Cardiac muscle cell (in vitro differentiated cells and primary cell): ENCODE results near the gene ABCD1. TPM values are rescaled to one million over a fixed set of nuclear protein-coding genes. Genes with fewer than 3 reads are reported as not detected.
"Not testable (repeated sequence)": the region's sequence is repeated elsewhere in the genome, so short reads cannot be mapped to it uniquely, and the experiment has no call there.

ENCODE experiments used
- DNase-seq, 2 donors: peaks; one replicate each; pipeline versions ENCODE4 v3.0.0 to v3.0.0-alpha.2; 2010 to 2017; ENCODE audit warnings: low read depth in 1 of 2, low spot score in 1 of 2
- H3K27ac ChIP-seq: fragments of 200-600 bp; sonication (generic); 2 replicates; pipeline ENCODE4 v1.5.1; 2016
- H3K27me3 ChIP-seq: fragments of 200-600 bp; sonication (generic); 2 replicates; pipeline ENCODE4 v1.6.0; 2016; ENCODE audit warnings: control low read depth
- H3K36me3 ChIP-seq: fragments of 200-600 bp; sonication (generic); 2 replicates; pipeline ENCODE4 v1.5.1; 2016; ENCODE audit warnings: control low read depth
- H3K4me1 ChIP-seq: fragments of 200-600 bp; sonication (generic); 2 replicates; pipeline ENCODE4 v1.8.1; 2017; ENCODE audit warnings: low read depth, mild to moderate bottlenecking, mixed run types
- H3K4me3 ChIP-seq: fragments of 200-600 bp; sonication (generic); 2 replicates; pipeline ENCODE4 v1.5.1; 2016; ENCODE audit warnings: mild to moderate bottlenecking
- H3K9me3 ChIP-seq: fragments of 200-600 bp; sonication (generic); 2 replicates; pipeline ENCODE4 v1.5.1; 2017; ENCODE audit warnings: low read depth, mild to moderate bottlenecking, control low read depth
- polyA plus RNA-seq: library from polyadenylated mRNA; unstranded; fragments of >200 nt; fragmentation: Nextera tagmentation; extraction: Ambion mirVana; gene quantifications from 2 replicates; pipeline ENCODE4 v1.2.1, GENCODE V29; 2016
- total RNA-seq: library from RNA; depleted of rRNA; stranded (reverse); fragments of >200 nt; gene quantifications from 2 replicates; pipeline ENCODE4 v1.2.3, GENCODE V29; 2016
- TF ChIP-seq, protein P1 (sequence below): IDR thresholded peaks from 2 replicates; pipeline ENCODE4 v1.5.1; 2012; ENCODE audit warnings: low read depth, mild to moderate bottlenecking, low read length

The ABCD1 gene
- total and polyA plus RNA-seq, 2 experiments from 2014 or later, result 14.6 to 28.7 TPM

DNA sequence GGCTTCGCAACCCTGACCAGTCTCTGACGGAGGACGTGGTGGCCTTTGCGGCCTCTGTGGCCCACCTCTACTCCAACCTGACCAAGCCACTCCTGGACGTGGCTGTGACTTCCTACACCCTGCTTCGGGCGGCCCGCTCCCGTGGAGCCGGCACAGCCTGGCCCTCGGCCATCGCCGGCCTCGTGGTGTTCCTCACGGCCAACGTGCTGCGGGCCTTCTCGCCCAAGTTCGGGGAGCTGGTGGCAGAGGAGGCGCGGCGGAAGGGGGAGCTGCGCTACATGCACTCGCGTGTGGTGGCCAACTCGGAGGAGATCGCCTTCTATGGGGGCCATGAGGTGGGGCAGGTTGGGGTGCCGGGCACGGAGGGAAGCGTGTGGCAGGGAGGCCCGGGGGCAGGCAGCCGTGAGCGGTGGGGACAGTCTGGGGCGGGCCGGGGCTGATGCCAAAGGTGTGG lies 1.2 kb downstream of the ABCD1 start:
- H3K36me3 ChIP-seq, result no peaks in the 10 kb centered on the region
- H3K27me3 ChIP-seq, result no peaks in the 10 kb centered on the region
- H3K4me1 ChIP-seq, result peaks cover 16% of the 10 kb centered on the region
- no peak for DNase-seq
- TF ChIP-seq, protein P1, sequence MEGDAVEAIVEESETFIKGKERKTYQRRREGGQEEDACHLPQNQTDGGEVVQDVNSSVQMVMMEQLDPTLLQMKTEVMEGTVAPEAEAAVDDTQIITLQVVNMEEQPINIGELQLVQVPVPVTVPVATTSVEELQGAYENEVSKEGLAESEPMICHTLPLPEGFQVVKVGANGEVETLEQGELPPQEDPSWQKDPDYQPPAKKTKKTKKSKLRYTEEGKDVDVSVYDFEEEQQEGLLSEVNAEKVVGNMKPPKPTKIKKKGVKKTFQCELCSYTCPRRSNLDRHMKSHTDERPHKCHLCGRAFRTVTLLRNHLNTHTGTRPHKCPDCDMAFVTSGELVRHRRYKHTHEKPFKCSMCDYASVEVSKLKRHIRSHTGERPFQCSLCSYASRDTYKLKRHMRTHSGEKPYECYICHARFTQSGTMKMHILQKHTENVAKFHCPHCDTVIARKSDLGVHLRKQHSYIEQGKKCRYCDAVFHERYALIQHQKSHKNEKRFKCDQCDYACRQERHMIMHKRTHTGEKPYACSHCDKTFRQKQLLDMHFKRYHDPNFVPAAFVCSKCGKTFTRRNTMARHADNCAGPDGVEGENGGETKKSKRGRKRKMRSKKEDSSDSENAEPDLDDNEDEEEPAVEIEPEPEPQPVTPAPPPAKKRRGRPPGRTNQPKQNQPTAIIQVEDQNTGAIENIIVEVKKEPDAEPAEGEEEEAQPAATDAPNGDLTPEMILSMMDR, result no peak
- H3K27ac ChIP-seq, result peak overlapping the region; percentile 83
- no peaks in the 10 kb centered on the region for H3K9me3 ChIP-seq
- H3K4me3 ChIP-seq, result no peak overlapping the region

GRCh38 chrX:153726286-153727122 lies 1.8 kb downstream of the ABCD1 start:
- Histone ChIP-seq H3K9me3 (no peaks in the 10 kb centered on the region), H3K27me3 (no peaks in the 10 kb centered on the region), H3K27ac (peak overlapping the region; percentile 83), H3K4me1 (peaks cover 16% of the 10 kb centered on the region), H3K4me3 (no peak overlapping the region), H3K36me3 (no peaks in the 10 kb centered on the region)
- TF ChIP-seq, protein P1, result no peak
- DNase-seq, result peak; percentile 51 to 77

DNA sequence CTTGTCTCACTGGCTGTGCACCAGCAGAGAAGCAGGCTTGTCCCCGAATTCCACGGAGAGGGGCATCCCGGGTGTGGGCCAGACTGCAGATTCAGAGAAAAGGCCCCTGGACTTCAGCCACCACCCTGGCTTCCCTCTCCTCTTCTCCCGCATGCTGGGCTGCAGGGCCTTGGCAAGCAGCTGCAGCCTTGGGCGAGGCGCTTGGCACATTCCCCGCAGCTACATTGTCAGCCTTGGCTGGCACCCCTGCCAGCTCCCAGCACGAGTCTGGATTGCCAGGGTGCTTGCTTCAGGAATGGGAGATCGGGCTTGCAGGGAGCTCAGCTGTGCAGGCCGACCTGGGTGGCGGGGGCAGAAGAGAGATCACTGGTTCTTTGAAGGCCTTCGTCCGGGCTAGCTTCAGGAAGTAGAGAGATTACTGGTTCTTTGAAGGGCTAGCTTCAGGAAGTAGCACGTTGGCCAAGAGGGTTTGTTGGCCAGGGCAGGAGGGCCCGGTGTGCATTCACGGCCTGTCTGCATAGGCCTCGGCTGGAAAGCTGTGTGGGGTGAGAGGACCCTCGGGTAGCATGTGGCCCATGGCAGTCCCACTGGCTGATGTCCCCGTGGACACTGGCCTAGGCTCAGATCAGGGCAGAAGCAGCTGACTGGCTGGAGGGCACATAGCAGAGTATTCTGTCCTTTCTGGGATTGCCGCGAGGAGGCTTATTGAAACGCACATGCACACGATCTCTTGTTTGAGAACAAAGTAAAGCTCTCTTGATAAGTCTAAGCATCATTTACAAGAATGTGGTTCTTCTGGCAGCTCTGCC lies 2.7 kb downstream of the ABCD1 start:
- Histone ChIP-seq H3K27ac (peak overlapping the region; percentile 83), H3K4me3 (no peak overlapping the region), H3K27me3 (no peaks in the 10 kb centered on the region), H3K9me3 (no peaks in the 10 kb centered on the region), H3K4me1 (peaks cover 16% of the 10 kb centered on the region), H3K36me3 (no peaks in the 10 kb centered on the region)
- TF ChIP-seq, protein P1, result no peak
- peak in 1 of 2 donors; percentile 33 for DNase-seq

GRCh38 chrX:153728095-153728494 lies 3.4 kb downstream of the ABCD1 start:
- no peaks in the 10 kb centered on the region for H3K9me3 ChIP-seq
- H3K36me3 ChIP-seq, result no peaks in the 10 kb centered on the region
- DNase-seq, result no peak
- TF ChIP-seq, protein P1, result no peak
- no peaks in the 10 kb centered on the region for H3K27me3 ChIP-seq
- H3K27ac ChIP-seq, result no peak overlapping the region
- peaks cover 16% of the 10 kb centered on the region for H3K4me1 ChIP-seq
- no peak overlapping the region for H3K4me3 ChIP-seq

GRCh38 chrX:153728951-153729631 lies 4.4 kb downstream of the ABCD1 start:
- Histone ChIP-seq H3K36me3 (no peaks in the 10 kb centered on the region), H3K4me3 (no peak overlapping the region), H3K9me3 (no peaks in the 10 kb centered on the region), H3K4me1 (peaks cover 16% of the 10 kb centered on the region), H3K27me3 (no peaks in the 10 kb centered on the region), H3K27ac (no peak overlapping the region)
- TF ChIP-seq, protein P1, result no peak
- DNase-seq, result no peak

DNA sequence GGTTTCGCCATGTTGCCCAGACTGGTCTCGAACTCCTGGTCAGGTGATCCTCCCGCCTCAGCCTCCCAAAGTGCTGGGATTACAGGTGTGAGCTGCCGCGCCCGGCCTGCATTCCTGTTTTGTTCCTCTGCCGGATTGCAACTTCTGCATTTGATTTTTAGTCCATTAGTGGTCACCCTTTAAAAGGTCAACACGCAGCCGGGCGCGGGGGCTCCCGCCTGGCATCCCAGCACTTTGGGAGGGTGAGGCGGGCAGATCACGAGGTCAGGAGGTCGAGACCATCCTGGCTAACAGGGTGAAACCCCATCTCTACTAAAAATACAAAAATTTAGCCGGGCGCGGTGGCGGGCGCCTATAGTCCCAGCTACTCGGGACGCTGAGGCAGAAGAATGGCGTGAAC lies 5.5 kb downstream of the ABCD1 start:
- not testable (repeated sequence) for H3K27ac ChIP-seq, H3K27me3 ChIP-seq, H3K4me3 ChIP-seq, H3K36me3 ChIP-seq, H3K9me3 ChIP-seq, DNase-seq
- peaks cover 13% of the 10 kb centered on the region for H3K4me1 ChIP-seq
